ENCODE measurements around the gene ABR.
"Not testable (repeated sequence)": the region's sequence is repeated elsewhere in the genome, so short reads cannot be mapped to it uniquely, and the experiment has no call there.

Gene ABR

GRCh38 chr17:1050996-1051925 lies 128.5 kb downstream of the ABR start:
- no peak for DNase-seq (ENCODE audit: extremely low read depth, low read depth)
- no peak for TF ChIP-seq CTCF (IDR thresholded peaks at IDR 0.05; ENCODE audit: low read depth, low read length)

GRCh38 chr17:1050246-1050995 lies 129.4 kb downstream of the ABR start:
- TF ChIP-seq CTCF (IDR thresholded peaks at IDR 0.05; ENCODE audit: low read depth, low read length): no peak
- no peak for DNase-seq (ENCODE audit: extremely low read depth, low read depth)

DNA sequence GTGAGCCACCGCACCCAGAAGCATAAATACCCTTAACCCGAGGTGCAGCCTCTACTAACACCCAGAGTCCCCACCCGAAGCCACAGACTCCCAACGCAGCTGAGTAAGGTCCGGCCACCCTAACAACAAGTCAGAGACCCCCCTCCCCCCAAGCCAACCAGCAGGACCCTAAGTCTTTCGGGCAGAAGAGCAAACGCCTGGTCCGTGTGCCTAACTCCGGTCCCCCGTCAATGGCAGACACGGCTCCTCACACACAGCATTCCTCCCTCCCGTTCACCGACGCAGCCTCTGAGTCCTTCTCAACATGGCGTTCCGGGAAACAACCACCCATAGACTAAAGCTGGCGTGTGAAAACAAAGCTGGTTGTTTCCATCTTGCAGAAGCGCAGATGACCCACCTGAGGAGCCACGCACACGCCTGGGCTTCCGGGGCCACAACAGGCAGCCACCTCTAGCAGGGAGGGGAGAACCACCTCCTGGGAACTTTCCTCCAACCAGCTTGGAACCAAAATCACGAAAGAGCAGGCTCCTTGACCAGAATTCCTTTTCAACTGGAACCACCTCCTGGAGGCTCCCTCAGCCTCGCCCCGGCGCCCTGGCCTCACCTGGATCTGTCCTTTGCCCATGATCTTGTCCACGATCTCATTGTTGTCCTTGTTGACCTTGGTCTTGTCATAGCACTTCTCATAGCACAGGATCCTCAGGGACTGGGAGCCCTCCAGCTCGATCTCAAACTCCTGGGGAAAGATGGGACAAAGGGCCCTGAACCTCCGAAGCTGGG lies 130.1 kb downstream of the ABR start:
- no peak for DNase-seq (ENCODE audit: extremely low read depth, low read depth)
- no peak for TF ChIP-seq CTCF (IDR thresholded peaks at IDR 0.05; ENCODE audit: low read depth, low read length)

GRCh38 chr17:1048516-1049115 lies 131.2 kb downstream of the ABR start:
- not testable (repeated sequence) for DNase-seq (ENCODE audit: extremely low read depth, low read depth)

DNA sequence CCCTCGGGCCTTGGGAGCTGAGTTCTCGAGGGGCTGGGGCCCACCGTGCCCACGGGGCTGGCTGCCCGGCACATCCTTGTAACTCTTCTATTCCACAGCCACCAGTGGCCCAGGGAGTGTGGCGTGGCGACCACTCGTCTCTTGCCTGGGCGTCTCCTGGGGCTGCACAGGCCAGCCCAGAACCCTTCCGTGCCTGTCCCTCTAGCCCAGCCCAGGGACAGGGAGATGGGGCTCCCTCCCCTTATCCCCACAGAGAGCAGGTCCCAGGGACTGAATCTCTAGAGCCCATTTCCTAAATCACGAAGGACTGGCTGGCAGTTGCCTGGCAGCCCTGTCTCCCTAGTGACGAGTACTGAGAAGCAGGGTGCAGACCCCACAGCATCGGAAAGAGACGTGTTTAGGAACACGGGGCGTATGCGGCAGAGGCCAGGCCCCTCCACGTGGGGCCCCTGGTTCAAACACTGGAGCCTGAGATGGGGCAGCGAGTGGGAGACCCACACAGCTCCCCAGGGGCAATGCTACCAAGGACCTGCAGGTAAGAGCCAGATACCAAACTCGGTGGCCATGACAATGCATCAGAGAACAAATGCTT lies 131.8 kb downstream of the ABR start:
- no peak for TF ChIP-seq CTCF (IDR thresholded peaks at IDR 0.05; ENCODE audit: low read depth, low read length)
- no peak for DNase-seq (ENCODE audit: extremely low read depth, low read depth)

- DNase-seq (ENCODE audit: extremely low read depth, low read depth): no peak
- TF ChIP-seq CTCF (IDR thresholded peaks at IDR 0.05; ENCODE audit: low read depth, low read length): no peak
Observed at GRCh38 chr17:1047177-1047878, 132.5 kb downstream of the ABR start.
